RWPE1 (cell line): Measurements from ENCODE around the gene DNAJC7.
"Not testable (repeated sequence)": the region's sequence is repeated elsewhere in the genome, so short reads cannot be mapped to it uniquely, and the experiment has no call there.

Source experiments
- CTCF ChIA-PET: fragments of 350-600 bp; sonication (Branson Sonifier 250); formaldehyde crosslinking; extraction: SDS; loops from one replicate; lab custom pipeline; 2021; lab: Yijun Ruan, JAX
- POLR2A ChIA-PET: fragments of 400-600 bp; formaldehyde crosslinking; extraction: SDS; loops from one replicate; lab custom pipeline; 2020; ENCODE audit warnings: antibody characterized with exemption; ENCODE audit not compliant: low non-redundant PET; lab: Yijun Ruan, JAX
- DNase-seq: peaks from one replicate; pipeline ENCODE4 v3.0.0; 2012; ENCODE audit warnings: low spot score
- H3K27ac ChIP-seq: fragments of 450-650 bp; 2 replicates; pipeline ENCODE4 v1.5.1; 2017
- CTCF ChIP-seq: fragments of 450-650 bp; conservative IDR thresholded peaks from 2 replicates; pipeline ENCODE4 v1.5.1; 2017; ENCODE audit warnings: low read depth, mild to moderate bottlenecking

DNAJC7 gene

GRCh38 chr17:41937970-41938954, 79.0 kb downstream of the DNAJC7 start:
- no peak for TF ChIP-seq CTCF
- POLR2A ChIA-PET, result no interaction called here
- CTCF ChIA-PET, result interaction anchor here (0.6 kb wide), 1 partner anchor 18 kb away, joined by 4 read pairs; no protein-coding TSS in a partner anchor
- DNase-seq, result no peak
- no peak overlapping the region for H3K27ac ChIP-seq

GRCh38 chr17:41935641-41936040, 81.6 kb downstream of the DNAJC7 start:
- ChIA-PET CTCF (interaction anchor here (0.6 kb wide), 2 partner anchors 10 to 61 kb away, joined by 3 to 8 read pairs; no protein-coding TSS in a partner anchor), POLR2A (no interaction called here)
- H3K27ac ChIP-seq, result no peak overlapping the region
- DNase-seq, result no peak
- TF ChIP-seq CTCF, result no peak

- DNase-seq, result no peak
- TF ChIP-seq CTCF, result no peak
- ChIA-PET POLR2A (no interaction called here), CTCF (interaction anchor here (0.7 kb wide), 1 partner anchor 185 kb away, joined by 3 read pairs; no protein-coding TSS in a partner anchor)
- H3K27ac ChIP-seq, result no peak overlapping the region
These were observed 84.3 kb downstream of the DNAJC7 start for GRCh38 chr17:41932816-41933389.

- CTCF ChIA-PET, result interaction anchor here (0.6 kb wide), 1 partner anchor 73 kb away, joined by 3 read pairs; no protein-coding TSS in a partner anchor
- H3K27ac ChIP-seq, DNase-seq, POLR2A ChIA-PET: not testable (repeated sequence)
These were observed 85.5 kb downstream of the DNAJC7 start for GRCh38 chr17:41931715-41932114.

GRCh38 chr17:41930833-41931156, 86.4 kb downstream of the DNAJC7 start:
- H3K27ac ChIP-seq, result peak overlapping the region; percentile 92
- POLR2A ChIA-PET, result interaction anchor here (0.6 to 0.8 kb wide), 4 partner anchors 8 to 67 kb away, joined by 3 to 5 read pairs (median 3); partner anchors contain the start of gene ACLY
- not testable (repeated sequence) for DNase-seq
- CTCF ChIA-PET, result interaction anchor here (0.5 kb wide), 1 partner anchor 255 kb away, joined by 3 read pairs; no protein-coding TSS in a partner anchor

GRCh38 chr17:41930009-41930832, 87.0 kb downstream of the DNAJC7 start, which contains the start of gene ODAD4:
Gene ODAD4, plus strand, starts transcription at chr17:41930617. Its CDS starts 107 bp downstream, at chr17:41930724.
- ChIA-PET POLR2A (interaction anchor here (0.6 to 0.8 kb wide), 4 partner anchors 9 to 66 kb away, joined by 3 to 5 read pairs (median 3); partner anchors contain the start of gene ACLY), CTCF (interaction anchor here (0.5 kb wide), 1 partner anchor 255 kb away, joined by 3 read pairs; no protein-coding TSS in a partner anchor)
- TF ChIP-seq CTCF, result no peak; the same call in 1 of the 2 replicates
- H3K27ac ChIP-seq, result peak within 1 kb of the TSS; percentile 92
- peak; percentile 97 for DNase-seq
